Measurements from ENCODE around the gene USP40.
"Not testable (repeated sequence)": the region's sequence is repeated elsewhere in the genome, so short reads cannot be mapped to it uniquely, and the experiment has no call there.

- TF ChIP-seq, protein P1, sequence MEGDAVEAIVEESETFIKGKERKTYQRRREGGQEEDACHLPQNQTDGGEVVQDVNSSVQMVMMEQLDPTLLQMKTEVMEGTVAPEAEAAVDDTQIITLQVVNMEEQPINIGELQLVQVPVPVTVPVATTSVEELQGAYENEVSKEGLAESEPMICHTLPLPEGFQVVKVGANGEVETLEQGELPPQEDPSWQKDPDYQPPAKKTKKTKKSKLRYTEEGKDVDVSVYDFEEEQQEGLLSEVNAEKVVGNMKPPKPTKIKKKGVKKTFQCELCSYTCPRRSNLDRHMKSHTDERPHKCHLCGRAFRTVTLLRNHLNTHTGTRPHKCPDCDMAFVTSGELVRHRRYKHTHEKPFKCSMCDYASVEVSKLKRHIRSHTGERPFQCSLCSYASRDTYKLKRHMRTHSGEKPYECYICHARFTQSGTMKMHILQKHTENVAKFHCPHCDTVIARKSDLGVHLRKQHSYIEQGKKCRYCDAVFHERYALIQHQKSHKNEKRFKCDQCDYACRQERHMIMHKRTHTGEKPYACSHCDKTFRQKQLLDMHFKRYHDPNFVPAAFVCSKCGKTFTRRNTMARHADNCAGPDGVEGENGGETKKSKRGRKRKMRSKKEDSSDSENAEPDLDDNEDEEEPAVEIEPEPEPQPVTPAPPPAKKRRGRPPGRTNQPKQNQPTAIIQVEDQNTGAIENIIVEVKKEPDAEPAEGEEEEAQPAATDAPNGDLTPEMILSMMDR (IDR thresholded peaks at IDR 0.05): not testable (repeated sequence)
- not testable (repeated sequence) for TF ChIP-seq POLR2A (IDR thresholded peaks at IDR 0.05)
These were observed 16.8 kb upstream of the USP40 start for GRCh38 chr2:233583217-233583965.
